Stimulated activated CD4-positive, alpha-beta T cell treated with anti-CD3 and anti-CD28 coated beads, TNF-alpha, amount 100 ng/mL, for 48 hours (primary cell): ENCODE data around the gene CCL1.

Source experiments
- DNase-seq, 3 donors: peaks; one replicate each; pipeline ENCODE4 v3.0.0-alpha.2; 2020; ENCODE audit warnings: low read depth in 3 of 3

The CCL1 gene

GRCh38 chr17:34363183-34363661 is at the start of gene CCL1:
Gene CCL1, minus strand, starts transcription at chr17:34363233. Its CDS starts 72 bp downstream, at chr17:34363161.
- no peak for DNase-seq

GRCh38 chr17:34412534-34412933 is 49.5 kb upstream of the CCL1 start:
- DNase-seq = no peak

DNA sequence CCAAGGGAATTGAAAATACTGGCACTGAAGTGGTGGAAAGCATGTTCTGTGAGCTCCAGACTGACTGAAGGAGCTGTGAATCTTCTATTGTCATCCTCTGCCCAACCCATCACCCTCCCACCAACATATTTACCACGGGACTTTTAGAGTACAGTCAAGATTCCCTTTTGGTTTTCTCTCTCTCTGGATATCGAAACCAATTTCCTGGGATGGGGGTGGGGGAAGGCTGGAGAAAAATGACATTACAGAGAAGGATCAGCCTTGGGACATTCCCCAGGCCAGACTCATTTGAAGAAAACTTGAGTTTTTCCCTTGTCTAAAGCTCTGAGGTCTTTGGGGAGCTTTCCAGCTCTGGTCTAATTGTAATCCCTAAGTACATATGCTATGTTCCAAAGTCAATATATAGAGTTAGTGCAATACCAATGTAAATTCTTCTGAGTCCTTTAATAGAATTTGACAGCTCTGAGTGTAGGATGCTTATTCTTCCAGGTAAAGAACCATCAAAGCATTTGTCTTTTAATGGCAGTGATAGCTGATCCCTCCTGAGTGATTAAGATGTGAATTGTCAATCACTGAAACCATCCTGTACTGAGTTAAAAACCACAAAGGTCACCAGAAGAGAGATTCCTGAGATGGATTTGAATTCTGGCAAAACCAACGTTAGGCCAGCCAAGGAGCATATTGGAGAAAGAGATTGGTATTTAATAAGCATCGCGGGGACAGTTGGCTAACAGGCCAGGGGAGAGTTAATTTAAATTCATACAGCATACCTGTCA is 48.8 kb upstream of the CCL1 start:
- DNase-seq = no peak

DNA sequence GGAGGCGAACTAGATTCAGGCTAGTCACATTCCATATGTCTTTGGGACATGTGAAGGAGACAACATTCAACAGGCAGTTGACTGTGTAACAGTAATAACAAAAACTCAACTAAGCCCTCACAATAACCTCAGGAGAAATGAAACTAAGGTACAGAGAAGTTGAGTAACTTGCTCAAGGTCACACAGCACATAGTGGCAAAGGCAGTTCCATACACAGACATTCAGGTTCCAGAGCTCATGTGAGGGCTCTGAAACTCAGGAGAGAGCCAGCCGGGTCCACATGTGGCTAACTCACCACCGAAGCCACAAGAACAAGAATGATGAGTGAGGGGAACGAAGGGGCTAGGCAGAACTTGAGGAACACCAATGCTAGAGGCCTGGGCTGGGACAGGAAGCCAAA is 46.3 kb upstream of the CCL1 start:
- DNase-seq = no peak

DNA sequence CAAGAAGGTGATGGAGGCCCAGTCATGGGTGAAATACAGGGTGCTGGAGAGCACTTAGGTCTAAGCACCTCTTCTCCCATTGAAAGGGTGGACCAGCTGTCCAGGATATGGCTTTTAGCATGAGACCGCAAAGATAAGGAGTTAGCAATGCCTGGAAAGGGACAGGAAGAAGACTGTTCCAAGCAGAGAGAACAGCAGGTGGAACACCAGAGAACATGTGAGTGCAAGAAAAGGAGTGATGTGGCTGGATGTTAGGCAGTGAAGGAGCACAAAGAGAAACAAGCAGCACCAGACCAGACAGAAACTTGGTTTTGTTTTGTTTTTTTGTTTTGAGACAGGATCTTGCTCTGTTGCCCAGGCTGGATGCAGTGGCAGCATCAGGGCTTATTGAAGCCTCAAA is 45.4 kb upstream of the CCL1 start:
- DNase-seq = no peak

- DNase-seq = no peak
Measured at GRCh38 chr17:34406226-34406625, 43.2 kb upstream of the CCL1 start.

GRCh38 chr17:34403006-34403405 is 40.0 kb upstream of the CCL1 start:
- DNase-seq = no peak

- no peak for DNase-seq
Measured at GRCh38 chr17:34401165-34401564, 38.1 kb upstream of the CCL1 start.

GRCh38 chr17:34400301-34400931 is 37.4 kb upstream of the CCL1 start:
- DNase-seq = no peak

GRCh38 chr17:34399725-34400124 is 36.7 kb upstream of the CCL1 start:
- no peak for DNase-seq

DNA sequence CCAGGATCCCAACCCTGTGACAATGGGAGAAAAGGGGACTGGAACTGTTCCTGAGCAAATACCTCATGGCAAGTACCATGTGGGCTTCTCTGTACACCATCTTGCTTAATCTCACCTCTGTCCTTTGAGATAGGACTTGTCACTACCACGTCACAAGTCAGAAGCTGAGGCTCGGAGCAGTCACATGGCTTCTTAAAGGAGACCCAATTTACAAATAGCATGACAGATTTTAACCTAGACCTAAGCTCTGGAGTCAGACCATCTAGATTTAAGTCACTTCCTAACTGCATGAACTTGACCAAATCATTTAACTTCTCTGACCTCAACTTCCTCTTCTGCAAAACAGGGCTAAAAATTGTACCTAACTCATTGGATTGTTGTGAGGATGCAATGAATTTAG is 36.0 kb upstream of the CCL1 start:
- no peak for DNase-seq

- DNase-seq = no peak
Measured at GRCh38 chr17:34397265-34397664, 34.2 kb upstream of the CCL1 start.

- no peak for DNase-seq
Measured at GRCh38 chr17:34393401-34393800, 30.4 kb upstream of the CCL1 start.

DNA sequence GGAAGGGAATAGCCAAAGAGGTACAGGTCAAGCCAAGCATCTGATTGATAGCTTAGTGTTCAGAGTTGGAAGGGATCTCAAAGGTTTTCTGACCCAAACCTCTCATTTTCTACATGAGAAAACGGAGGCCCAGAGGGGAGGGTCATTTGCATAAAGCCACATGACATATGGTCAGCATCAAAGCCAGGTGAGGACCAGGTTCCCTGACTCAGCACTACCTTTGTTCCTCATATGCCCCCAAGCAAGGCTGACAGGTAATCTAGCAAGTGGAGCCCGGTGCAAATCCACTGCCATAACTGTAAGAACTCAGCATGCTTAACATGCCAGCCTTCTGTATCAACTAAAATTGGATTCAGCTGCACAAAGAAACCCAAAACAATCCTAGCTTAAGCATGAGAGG is 28.2 kb upstream of the CCL1 start:
- DNase-seq = no peak

DNA sequence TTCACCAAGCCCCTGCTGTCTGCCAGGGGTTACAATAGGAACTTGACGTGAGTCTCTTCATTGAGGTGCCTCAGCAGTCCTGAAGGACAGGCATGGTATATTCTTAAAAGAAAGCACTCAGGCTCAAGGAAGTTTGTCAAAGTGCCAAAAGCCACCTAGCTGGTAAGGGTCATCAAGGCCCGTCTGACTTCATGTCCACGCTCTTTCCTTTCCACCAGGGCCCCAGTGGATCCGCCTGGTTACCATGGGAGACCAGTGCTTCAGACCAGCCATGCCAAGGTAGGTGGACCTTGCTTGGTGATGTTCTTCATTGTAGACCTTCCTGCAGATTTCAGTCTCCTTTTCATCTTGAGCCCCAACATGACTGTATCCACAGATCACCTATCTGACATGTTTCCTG is 27.6 kb upstream of the CCL1 start:
- no peak for DNase-seq

DNA sequence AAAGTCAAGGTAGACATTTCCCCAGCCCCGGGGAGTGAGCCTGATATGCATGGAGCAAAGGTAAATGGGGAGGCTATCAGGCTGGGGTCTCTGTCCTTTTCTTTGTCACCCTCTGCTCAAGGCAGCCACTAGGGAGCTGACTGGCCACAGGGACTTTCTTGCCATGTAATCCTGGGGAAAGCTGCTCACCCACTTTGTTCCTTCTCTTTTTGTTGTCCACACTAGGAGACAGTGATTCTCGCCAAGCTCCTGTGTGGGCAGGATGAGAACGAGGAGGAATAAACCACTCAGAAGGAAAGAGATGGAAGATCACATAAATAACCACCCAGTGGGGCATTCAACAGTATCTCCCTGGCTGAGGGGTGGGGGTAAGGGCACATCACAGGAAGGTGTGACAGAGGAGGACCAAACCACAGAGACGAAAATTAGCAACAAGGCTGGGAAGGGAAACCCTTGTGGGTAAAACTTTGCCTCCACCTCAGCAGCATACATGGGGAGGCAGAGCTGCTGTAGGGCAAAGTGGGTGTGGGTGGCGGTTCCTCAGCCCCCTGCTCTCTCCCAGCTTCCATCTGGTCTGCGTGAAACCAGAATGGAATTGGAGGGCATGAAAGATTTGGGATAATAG is 26.2 kb upstream of the CCL1 start:
- DNase-seq = no peak

- DNase-seq = no peak
Measured at GRCh38 chr17:34387566-34387965, 24.5 kb upstream of the CCL1 start.

DNA sequence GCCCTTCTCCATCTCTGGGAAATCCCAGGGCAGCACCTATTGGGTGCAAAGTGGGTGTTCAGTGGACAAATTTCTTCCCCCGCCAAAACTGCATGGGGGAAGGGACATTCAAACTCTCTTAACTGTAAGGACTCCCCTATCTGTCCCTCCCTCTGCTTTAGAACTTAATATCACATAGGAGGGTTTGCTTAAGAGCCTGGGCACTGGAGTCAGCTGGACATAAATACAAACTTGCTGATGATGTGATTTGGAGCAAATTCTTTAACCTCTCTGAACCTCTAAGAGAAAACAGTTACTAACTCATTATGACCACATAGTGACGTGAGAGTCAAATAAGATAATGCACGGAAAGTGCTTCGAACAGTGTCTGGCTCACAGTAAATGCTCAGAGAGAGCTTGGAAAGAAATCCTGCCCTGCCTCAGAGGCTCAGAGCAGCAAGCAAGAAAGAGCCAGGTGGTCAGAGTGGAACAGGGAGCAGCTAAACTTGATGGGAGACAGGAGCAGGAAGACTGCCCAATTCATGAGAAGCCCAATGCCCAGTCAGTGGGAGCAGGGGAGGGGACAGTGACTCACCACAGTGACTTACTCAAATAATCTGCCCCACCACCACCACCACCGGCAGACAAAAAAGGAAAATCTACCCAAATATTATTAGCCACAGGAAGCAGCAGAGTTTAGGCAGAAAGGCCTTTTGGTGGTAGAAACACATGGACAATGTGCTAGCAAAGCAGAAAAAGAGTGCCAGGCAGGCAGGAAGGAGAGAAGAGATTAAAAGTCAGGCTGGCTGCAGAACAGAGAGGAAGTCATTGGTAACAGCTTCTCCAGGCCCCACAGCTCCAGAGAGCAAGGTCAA is 23.9 kb upstream of the CCL1 start:
- no peak for DNase-seq

GRCh38 chr17:34386343-34386696 is 23.3 kb upstream of the CCL1 start:
- DNase-seq = no peak

DNA sequence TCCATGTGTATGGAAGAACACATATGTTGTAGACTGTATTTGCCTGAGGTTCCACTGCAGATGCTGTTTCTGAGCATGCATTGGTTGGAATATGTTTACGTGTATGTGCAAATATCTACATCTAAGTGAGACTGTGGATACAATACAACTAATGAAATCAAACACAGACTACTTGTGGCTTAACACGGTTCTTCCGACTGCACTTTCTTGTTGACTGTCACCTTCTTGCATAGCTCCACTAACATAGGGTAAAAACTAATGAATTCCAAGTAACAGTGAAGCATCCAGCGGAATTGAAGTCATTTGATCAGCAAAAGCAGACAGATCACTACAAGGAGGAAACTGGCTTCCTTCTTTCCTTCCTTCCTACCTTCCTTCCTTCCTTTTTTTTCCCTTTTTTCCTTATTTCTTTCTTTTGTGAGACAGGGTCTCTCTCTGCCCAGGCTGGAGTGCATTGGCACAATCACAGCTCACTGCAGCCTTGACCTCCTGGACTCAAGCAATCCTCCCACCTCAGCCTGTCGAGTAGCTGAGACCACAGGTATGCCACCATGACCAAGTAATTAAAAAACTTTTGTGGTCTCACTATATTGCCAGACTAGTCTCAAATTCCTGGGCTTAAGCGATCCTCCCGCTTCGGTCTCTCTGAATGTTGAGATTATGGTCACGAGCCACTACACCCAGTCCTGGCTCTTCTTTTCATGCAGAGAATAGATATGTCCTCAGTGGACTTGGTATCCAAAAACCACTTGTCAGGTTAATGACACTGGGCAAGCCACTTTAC is 22.0 kb upstream of the CCL1 start:
- DNase-seq = no peak

GRCh38 chr17:34384271-34384670 is 21.2 kb upstream of the CCL1 start:
- no peak for DNase-seq
